K562 (cell line): ENCODE measurements around the gene TREH. TPM values are rescaled to one million over a fixed set of nuclear protein-coding genes. Genes with fewer than 3 reads are reported as not detected.

Experiments used
- ASH1L ChIP-seq: fragments of 450-650 bp; IDR thresholded peaks from 2 replicates; pipeline ENCODE4 v1.6.1; 2018; ENCODE audit warnings: borderline replicate concordance, mild to moderate bottlenecking, low read depth; ENCODE audit not compliant: partially characterized antibody
- CCNT2 ChIP-seq: IDR thresholded peaks from 2 replicates; pipeline ENCODE4 v1.6.1; 2011; ENCODE audit warnings: borderline replicate concordance, low read depth, mild to moderate bottlenecking, moderate library complexity, mixed read lengths, low read length; ENCODE audit not compliant: insufficient read length; ENCODE audit errors: extremely low read depth
- FOSL1 ChIP-seq: fragments of 200-800 bp; sonication (Bioruptor generic); conservative IDR thresholded peaks from 2 replicates; pipeline ENCODE4 v1.6.1; 2016; ENCODE audit warnings: missing genetic modification characterization, missing compliant biosample characterization
- FUS ChIP-seq: fragments of 200-400 bp; formaldehyde crosslinking; optimal IDR thresholded peaks from 2 replicates; pipeline ENCODE3; 2017; ENCODE audit warnings: low read depth, low read length
- POLR2B ChIP-seq: fragments of 450-650 bp; IDR thresholded peaks from 2 replicates; pipeline ENCODE4 v1.6.1; 2018; ENCODE audit warnings: low read depth; ENCODE audit not compliant: partially characterized antibody
- PTRF ChIP-seq: fragments of 450-650 bp; IDR thresholded peaks from 2 replicates; pipeline ENCODE4 v1.6.1; 2016; ENCODE audit warnings: mild to moderate bottlenecking, missing genetic modification characterization, missing compliant biosample characterization
- TAF9B ChIP-seq: fragments of 450-650 bp; IDR thresholded peaks from 2 replicates; pipeline ENCODE4 v1.6.1; 2018; ENCODE audit warnings: mild to moderate bottlenecking; ENCODE audit not compliant: partially characterized antibody
- TEAD1 ChIP-seq, 2 experiments: fragments of 450-650 bp in 1 of 2; sonication (generic) in 1 of 2; formaldehyde crosslinking; IDR thresholded peaks; 2 replicates each; pipeline versions ENCODE4 v1.4.0 to v1.8.0; 2020 to 2022; ENCODE audit warnings: mild to moderate bottlenecking in 2 of 2, missing genetic modification reagents in 1 of 2
- ZFP36 ChIP-seq: fragments of 150-350 bp; IDR thresholded peaks from 2 replicates; pipeline ENCODE4 v1.6.1; 2018; ENCODE audit warnings: low read length, low read depth; ENCODE audit not compliant: partially characterized antibody
- ZNF407 ChIP-seq: fragments of 450-650 bp; IDR thresholded peaks from 2 replicates; pipeline ENCODE4 v1.6.1; 2016; ENCODE audit warnings: low read depth
- polyA plus RNA-seq, 8 experiments: library from polyadenylated mRNA; depleted of rRNA in 4 of 8; stranded (reverse) in 5 of 8; unstranded in 3 of 8; fragments of >200 nt; fragmentation: Nextera tagmentation in 2 of 8; fragmentation: Illumina TruSeq in 1 of 8; extraction: Ambion mirVana in 2 of 8; extraction: Trizol in 1 of 8; gene quantifications; 2 replicates each; pipeline versions ENCODE4 v1.2.1 to v1.2.3, GENCODE V29; 2011 to 2014; ENCODE audit warnings: inconsistent platforms in 1 of 8, missing spikeins in 1 of 8
- total RNA-seq, 7 experiments: library from RNA; depleted of rRNA in 6 of 7; stranded (reverse); fragments of >200 nt in 6 of 7; fragmentation: Illumina TruSeq in 2 of 7; extraction: Trizol in 2 of 7; gene quantifications; 2 replicates each; pipeline versions ENCODE4 v1.2.1 to v1.2.3, GENCODE V29; 2011 to 2021; ENCODE audit warnings: low replicate concordance in 1 of 7
- TF ChIP-seq, protein P1 (sequence below): fragments of 250-450 bp; sonication (Bioruptor Pico); IDR thresholded peaks from 2 replicates; pipeline ENCODE4 v1.4.0; 2020; ENCODE audit warnings: mild to moderate bottlenecking, moderate library complexity

The TREH gene
- total and polyA plus RNA-seq, 9 of the 15 experiments (the other 6 are each of a cell fraction or from before 2014, with no cell fraction given) = 0.09 to 0.20 (median 0.11) TPM; not detected in 6

DNA sequence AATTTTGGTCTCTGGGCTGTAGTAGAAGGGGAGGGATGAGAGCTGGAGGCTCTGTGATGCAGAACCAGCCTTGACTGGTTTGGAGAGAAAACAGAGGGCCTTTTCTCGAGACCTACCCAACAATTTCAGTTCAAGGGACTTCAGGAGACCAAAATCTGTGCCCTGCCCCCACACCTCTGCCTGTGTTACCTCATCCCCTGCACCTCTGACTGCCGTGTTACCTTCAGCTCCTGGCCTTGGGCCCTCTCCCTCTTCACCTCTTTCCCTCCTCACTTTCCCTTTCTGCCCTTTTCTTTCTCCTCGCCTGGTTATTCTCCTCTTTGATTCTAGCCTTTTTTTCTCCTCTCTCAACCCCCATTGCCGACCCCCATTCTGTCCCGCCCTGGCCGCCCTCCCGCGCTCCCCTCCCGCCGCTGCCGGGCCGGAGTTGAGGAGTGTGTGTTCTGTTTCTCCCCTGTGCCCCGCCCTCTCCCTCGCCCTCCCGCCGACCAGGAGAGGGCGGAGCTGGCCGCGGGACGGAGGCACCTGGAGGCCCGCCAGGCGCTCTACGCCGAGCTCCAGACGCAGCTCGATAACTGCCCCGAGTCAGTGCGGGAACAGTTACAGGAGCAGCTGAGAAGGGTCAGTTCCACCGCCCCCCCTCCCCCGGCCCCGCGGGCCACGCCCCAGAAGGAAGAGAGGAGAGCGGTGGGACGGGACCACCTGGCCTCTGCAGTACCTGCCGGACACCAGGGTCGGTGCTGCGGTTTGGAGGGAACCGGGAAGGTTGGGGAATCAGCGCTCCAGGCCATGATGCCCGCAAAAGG lies 44.8 kb downstream of the TREH start (continued):
- TF ChIP-seq ZNF407 (peak; percentile 50; the same call in 1 of the 2 replicates), CCNT2 (peak; percentile 48), POLR2B (peak; percentile 49), TEAD1 (CRISPR knock-in tag; IDR thresholded peaks at IDR 0.05) (no peak), PTRF (tag) (no peak), ASH1L (no peak), ZFP36 (no peak), FUS (no peak), TAF9B (no peak), FOSL1 (tag) (no peak)
- TF ChIP-seq, protein P1, sequence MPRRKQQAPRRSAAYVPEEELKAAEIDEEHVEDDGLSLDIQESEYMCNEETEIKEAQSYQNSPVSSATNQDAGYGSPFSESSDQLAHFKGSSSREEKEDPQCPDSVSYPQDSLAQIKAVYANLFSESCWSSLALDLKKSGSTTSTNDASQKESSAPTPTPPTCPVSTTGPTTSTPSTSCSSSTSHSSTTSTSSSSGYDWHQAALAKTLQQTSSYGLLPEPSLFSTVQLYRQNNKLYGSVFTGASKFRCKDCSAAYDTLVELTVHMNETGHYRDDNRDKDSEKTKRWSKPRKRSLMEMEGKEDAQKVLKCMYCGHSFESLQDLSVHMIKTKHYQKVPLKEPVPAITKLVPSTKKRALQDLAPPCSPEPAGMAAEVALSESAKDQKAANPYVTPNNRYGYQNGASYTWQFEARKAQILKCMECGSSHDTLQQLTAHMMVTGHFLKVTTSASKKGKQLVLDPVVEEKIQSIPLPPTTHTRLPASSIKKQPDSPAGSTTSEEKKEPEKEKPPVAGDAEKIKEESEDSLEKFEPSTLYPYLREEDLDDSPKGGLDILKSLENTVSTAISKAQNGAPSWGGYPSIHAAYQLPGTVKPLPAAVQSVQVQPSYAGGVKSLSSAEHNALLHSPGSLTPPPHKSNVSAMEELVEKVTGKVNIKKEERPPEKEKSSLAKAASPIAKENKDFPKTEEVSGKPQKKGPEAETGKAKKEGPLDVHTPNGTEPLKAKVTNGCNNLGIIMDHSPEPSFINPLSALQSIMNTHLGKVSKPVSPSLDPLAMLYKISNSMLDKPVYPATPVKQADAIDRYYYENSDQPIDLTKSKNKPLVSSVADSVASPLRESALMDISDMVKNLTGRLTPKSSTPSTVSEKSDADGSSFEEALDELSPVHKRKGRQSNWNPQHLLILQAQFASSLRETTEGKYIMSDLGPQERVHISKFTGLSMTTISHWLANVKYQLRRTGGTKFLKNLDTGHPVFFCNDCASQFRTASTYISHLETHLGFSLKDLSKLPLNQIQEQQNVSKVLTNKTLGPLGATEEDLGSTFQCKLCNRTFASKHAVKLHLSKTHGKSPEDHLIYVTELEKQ (CRISPR knock-in tag) = no peak
